Liver (tissue), 9 donors: ENCODE results near the gene NFKB1. TPM values are rescaled to one million over a fixed set of nuclear protein-coding genes. Genes with fewer than 3 reads are reported as not detected.
"Not testable (repeated sequence)": the region's sequence is repeated elsewhere in the genome, so short reads cannot be mapped to it uniquely, and the experiment has no call there.

ENCODE experiments used
- DNase-seq: peaks from one replicate; pipeline ENCODE4 v3.0.0-alpha.2; 2017; ENCODE audit warnings: low spot score
- H3K27ac ChIP-seq, 2 donors: one replicate each; pipeline ENCODE4 v1.7.0; 2013; ENCODE audit warnings: inconsistent platforms in 2 of 2, low read length in 2 of 2, control low read depth in 1 of 2, low read depth in 1 of 2, mild to moderate bottlenecking in 1 of 2
- H3K27me3 ChIP-seq, 4 donors: one replicate each; pipeline versions ENCODE4 v1.6.1 to v1.7.0; 2013; ENCODE audit warnings: low read length in 3 of 4, inconsistent platforms in 1 of 4, mild to moderate bottlenecking in 1 of 4, moderate library complexity in 1 of 4; ENCODE audit not compliant: control insufficient read depth in 4 of 4, insufficient read depth in 4 of 4
- H3K36me3 ChIP-seq, 4 donors: one replicate each; pipeline versions ENCODE4 v1.6.1 to v1.7.0; 2013; ENCODE audit warnings: low read length in 3 of 4, mild to moderate bottlenecking in 3 of 4, low read depth in 1 of 4, moderate library complexity in 1 of 4; ENCODE audit not compliant: control insufficient read depth in 4 of 4, insufficient read depth in 3 of 4
- H3K4me1 ChIP-seq, 4 donors: one replicate each; pipeline versions ENCODE4 v1.6.1 to v1.7.0; 2013; ENCODE audit warnings: low read length in 3 of 4, mild to moderate bottlenecking in 3 of 4, moderate library complexity in 1 of 4; ENCODE audit not compliant: control insufficient read depth in 4 of 4, insufficient read depth in 4 of 4
- H3K4me3 ChIP-seq, 3 donors: one replicate each; pipeline versions ENCODE4 v1.6.1 to v1.7.0; 2013; ENCODE audit warnings: low read length in 3 of 3, control low read depth in 1 of 3, low read depth in 1 of 3, mild to moderate bottlenecking in 1 of 3
- H3K9ac ChIP-seq, 2 donors: one replicate each; pipeline ENCODE4 v1.7.0; 2013; ENCODE audit warnings: low read length in 2 of 2, mild to moderate bottlenecking in 2 of 2, moderate library complexity in 2 of 2, control low read depth in 1 of 2, low read depth in 1 of 2
- H3K9me3 ChIP-seq, 4 donors: one replicate each; pipeline versions ENCODE4 v1.6.1 to v1.7.0; 2013; ENCODE audit warnings: low read length in 3 of 4; ENCODE audit not compliant: control insufficient read depth in 4 of 4
- ATF3 ChIP-seq: IDR thresholded peaks from 2 replicates; pipeline ENCODE4 v1.6.1; 2016; ENCODE audit warnings: antibody characterized with exemption
- EGR1 ChIP-seq, 2 donors: IDR thresholded peaks; 2 replicates each; pipeline ENCODE4 v1.6.1; 2016 to 2018; ENCODE audit warnings: antibody characterized with exemption in 2 of 2, low read depth in 2 of 2
- FOXA1 ChIP-seq: IDR thresholded peaks from 2 replicates; pipeline ENCODE4 v1.6.1; 2016; ENCODE audit warnings: antibody characterized with exemption
- FOXA2 ChIP-seq: IDR thresholded peaks from 2 replicates; pipeline ENCODE4 v1.6.1; 2016; ENCODE audit warnings: antibody characterized with exemption
- GABPA ChIP-seq, 2 donors: IDR thresholded peaks in 1 of 2; conservative IDR thresholded peaks in 1 of 2; 2 replicates each; pipeline ENCODE4 v1.6.1; 2016; ENCODE audit warnings: antibody characterized with exemption in 2 of 2, mild to moderate bottlenecking in 1 of 2, moderate library complexity in 1 of 2
- HNF4A ChIP-seq, 2 donors: conservative IDR thresholded peaks; 2 replicates each; pipeline ENCODE4 v1.6.1; 2016; ENCODE audit warnings: antibody characterized with exemption in 2 of 2, mild to moderate bottlenecking in 2 of 2
- HNF4G ChIP-seq: IDR thresholded peaks from 2 replicates; pipeline ENCODE4 v1.6.1; 2016; ENCODE audit warnings: antibody characterized with exemption
- JUND ChIP-seq, 2 donors: IDR thresholded peaks; 2 replicates each; pipeline ENCODE4 v1.6.1; 2016; ENCODE audit warnings: antibody characterized with exemption in 2 of 2
- MAX ChIP-seq: IDR thresholded peaks from 2 replicates; pipeline ENCODE4 v1.6.1; 2016; ENCODE audit warnings: antibody characterized with exemption
- NR2F2 ChIP-seq: IDR thresholded peaks from 2 replicates; pipeline ENCODE4 v1.6.1; 2016; ENCODE audit warnings: antibody characterized with exemption
- RAD21 ChIP-seq, 2 donors: IDR thresholded peaks; 2 replicates each; pipeline ENCODE4 v1.6.1; 2016; ENCODE audit warnings: antibody characterized with exemption in 2 of 2, mild to moderate bottlenecking in 2 of 2
- REST ChIP-seq: IDR thresholded peaks from 2 replicates; pipeline ENCODE4 v1.6.1; 2016; ENCODE audit warnings: antibody characterized with exemption, mild to moderate bottlenecking
- RXRA ChIP-seq, 2 donors: IDR thresholded peaks; 2 replicates each; pipeline ENCODE4 v1.6.1; 2017 to 2018; ENCODE audit warnings: antibody characterized with exemption in 2 of 2, mild to moderate bottlenecking in 1 of 2
- SP1 ChIP-seq: IDR thresholded peaks from 2 replicates; pipeline ENCODE4 v1.6.1; 2018; ENCODE audit warnings: antibody characterized with exemption, mild to moderate bottlenecking
- TAF1 ChIP-seq: conservative IDR thresholded peaks from 2 replicates; pipeline ENCODE4 v1.6.1; 2016; ENCODE audit warnings: antibody characterized with exemption, mild to moderate bottlenecking
- YY1 ChIP-seq: IDR thresholded peaks from 2 replicates; pipeline ENCODE4 v1.6.1; 2016; ENCODE audit warnings: antibody characterized with exemption, mild to moderate bottlenecking
- ZBTB33 ChIP-seq: IDR thresholded peaks from 2 replicates; pipeline ENCODE4 v1.6.1; 2016; ENCODE audit warnings: antibody characterized with exemption
- WGBS: extraction: QIAGEN DNeasy Blood & Tissue Kit; methylation state at CpG from one replicate; pipeline ENCODE4 v1.1.7; 2013; 5-methylcytosine and 5-hydroxymethylcytosine counted together
- polyA plus RNA-seq, 2 donors: library from polyadenylated mRNA; stranded (reverse) in 1 of 2; unstranded in 1 of 2; fragments of 200-250 nt in 1 of 2; fragments of >200 nt in 1 of 2; fragmentation: Nextera tagmentation in 1 of 2; extraction: Ambion mirVana in 1 of 2; gene quantifications; one replicate each; pipeline versions ENCODE4 v1.2.1 to v1.2.3, GENCODE V29; 2013 to 2015
- total RNA-seq, 2 donors: library from RNA; depleted of rRNA; stranded (reverse); fragments of >200 nt; gene quantifications; one replicate each; pipeline ENCODE4 v1.2.3, GENCODE V29; 2014
- TF ChIP-seq, protein P1 (sequence below): fragments of 150-350 bp; IDR thresholded peaks from 2 replicates; pipeline ENCODE4 v1.5.1; 2017; ENCODE audit warnings: improper control_type of control experiment, low read depth, low read length; ENCODE audit not compliant: missing input control
- donor health status: healthy.
- donor health status: healthy.
- donor health status: healthy.
- donor health status: healthy.
- donor health status: healthy.

The NFKB1 gene
- total and polyA plus RNA-seq, 4 donors = 5.1 to 23.0 (median 13.4) TPM

- DNase-seq = no peak
- no peaks in the 10 kb centered on the region for H3K4me1 ChIP-seq
- 68% methylated on average over 7 of the region's 7 CpGs for WGBS
- TF ChIP-seq HNF4A (conservative IDR thresholded peaks at IDR 0.05) (no peak), GABPA (IDR thresholded peaks at IDR 0.05 in 1 of 2, conservative IDR thresholded peaks at IDR 0.05 in 1 of 2) (no peak)
- no peaks in the 10 kb centered on the region for H3K27me3 ChIP-seq
- H3K36me3 ChIP-seq = no peaks in the 10 kb centered on the region
- H3K27ac ChIP-seq = no peak overlapping the region
- H3K9ac ChIP-seq = no peak overlapping the region
- H3K9me3 ChIP-seq = no peaks in the 10 kb centered on the region
- no peak overlapping the region for H3K4me3 ChIP-seq
Observed at GRCh38 chr4:102478186-102478585, 23.0 kb upstream of the NFKB1 start.

GRCh38 chr4:102479832-102480231, 21.3 kb upstream of the NFKB1 start:
- WGBS = 90% methylated on average over 2 of the region's 2 CpGs
- not testable (repeated sequence) for H3K27me3 ChIP-seq, H3K36me3 ChIP-seq

DNA sequence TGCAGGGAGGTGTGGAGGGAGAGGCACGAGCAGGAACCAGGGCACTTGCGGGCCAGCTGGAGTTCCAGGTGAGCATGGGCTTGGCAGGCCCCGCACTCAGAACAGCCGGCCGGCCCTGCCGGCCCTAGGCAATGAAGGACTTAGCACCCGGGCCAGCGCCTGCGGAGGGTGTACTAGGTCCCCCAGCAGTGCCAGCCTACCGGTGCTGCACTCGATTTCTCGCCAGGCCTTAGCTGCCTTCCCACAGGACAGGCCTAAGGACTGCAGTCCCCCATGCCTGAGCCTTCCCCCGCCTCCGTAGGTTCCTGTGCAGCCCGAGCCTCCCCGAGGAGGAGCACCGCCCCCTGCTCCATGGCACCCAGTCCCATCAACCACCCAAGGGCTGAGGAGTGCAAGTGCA, 18.0 kb upstream of the NFKB1 start:
- WGBS = 97% methylated on average over 17 of the region's 17 CpGs
- TF ChIP-seq ZBTB33 (no peak), FOXA2 (no peak), YY1 (no peak), GABPA (IDR thresholded peaks at IDR 0.05 in 1 of 2, conservative IDR thresholded peaks at IDR 0.05 in 1 of 2) (no peak), NR2F2 (no peak), FOXA1 (no peak), TAF1 (no peak), HNF4A (conservative IDR thresholded peaks at IDR 0.05) (no peak), REST (no peak), JUND (IDR thresholded peaks at IDR 0.05) (no peak), MAX (no peak), ATF3 (no peak), HNF4G (no peak), EGR1 (IDR thresholded peaks at IDR 0.05; ENCODE audit: low read depth in 2 of 2) (no peak), RXRA (IDR thresholded peaks at IDR 0.05) (no peak), RAD21 (IDR thresholded peaks at IDR 0.05) (no peak), SP1 (no peak)
- TF ChIP-seq, protein P1, sequence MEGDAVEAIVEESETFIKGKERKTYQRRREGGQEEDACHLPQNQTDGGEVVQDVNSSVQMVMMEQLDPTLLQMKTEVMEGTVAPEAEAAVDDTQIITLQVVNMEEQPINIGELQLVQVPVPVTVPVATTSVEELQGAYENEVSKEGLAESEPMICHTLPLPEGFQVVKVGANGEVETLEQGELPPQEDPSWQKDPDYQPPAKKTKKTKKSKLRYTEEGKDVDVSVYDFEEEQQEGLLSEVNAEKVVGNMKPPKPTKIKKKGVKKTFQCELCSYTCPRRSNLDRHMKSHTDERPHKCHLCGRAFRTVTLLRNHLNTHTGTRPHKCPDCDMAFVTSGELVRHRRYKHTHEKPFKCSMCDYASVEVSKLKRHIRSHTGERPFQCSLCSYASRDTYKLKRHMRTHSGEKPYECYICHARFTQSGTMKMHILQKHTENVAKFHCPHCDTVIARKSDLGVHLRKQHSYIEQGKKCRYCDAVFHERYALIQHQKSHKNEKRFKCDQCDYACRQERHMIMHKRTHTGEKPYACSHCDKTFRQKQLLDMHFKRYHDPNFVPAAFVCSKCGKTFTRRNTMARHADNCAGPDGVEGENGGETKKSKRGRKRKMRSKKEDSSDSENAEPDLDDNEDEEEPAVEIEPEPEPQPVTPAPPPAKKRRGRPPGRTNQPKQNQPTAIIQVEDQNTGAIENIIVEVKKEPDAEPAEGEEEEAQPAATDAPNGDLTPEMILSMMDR = no peak
- no peaks in the 10 kb centered on the region for H3K4me1 ChIP-seq

More at GRCh38 chr4:102479832-102480231, 21.3 kb upstream of the NFKB1 start:
- H3K9me3 ChIP-seq, H3K4me3 ChIP-seq, H3K9ac ChIP-seq, H3K4me1 ChIP-seq, DNase-seq, H3K27ac ChIP-seq: not testable (repeated sequence)

DNA sequence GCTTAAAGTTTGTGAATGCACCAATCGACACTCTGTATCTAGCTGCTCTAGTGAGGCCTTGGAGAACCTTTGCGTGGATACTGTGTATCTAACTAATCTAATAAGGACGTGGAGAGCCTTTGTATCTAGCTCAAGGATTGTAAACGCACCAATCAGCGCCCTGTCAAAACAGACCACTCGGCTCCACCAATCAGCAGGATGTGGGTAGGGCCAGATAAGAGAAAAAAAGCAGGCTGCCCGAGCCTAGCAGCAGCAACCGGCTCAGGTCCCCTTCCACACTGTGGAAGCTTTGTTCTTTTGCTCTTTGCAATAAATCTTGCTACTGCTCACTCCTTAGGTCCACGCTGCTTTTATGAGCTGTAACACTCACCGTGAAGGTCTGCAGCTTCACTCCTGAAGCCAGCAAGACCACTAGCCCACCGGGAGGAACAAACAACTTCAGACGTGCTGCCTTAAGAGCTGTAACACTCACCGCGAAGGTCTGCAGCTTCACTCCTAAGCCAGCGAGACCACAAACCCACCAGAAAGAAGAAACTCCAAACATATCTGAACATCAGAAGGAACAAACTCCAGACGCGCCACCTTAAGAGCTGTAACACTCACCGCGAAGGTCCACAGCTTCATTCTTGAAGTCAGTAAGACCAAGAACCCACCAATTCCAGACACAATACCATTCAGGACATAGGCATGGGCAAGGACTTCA, 17.0 kb upstream of the NFKB1 start:
- not testable (repeated sequence) for H3K4me3 ChIP-seq, H3K27ac ChIP-seq, H3K27me3 ChIP-seq, H3K9me3 ChIP-seq, H3K36me3 ChIP-seq, H3K4me1 ChIP-seq, H3K9ac ChIP-seq, DNase-seq
- 91% methylated on average over 19 of the region's 19 CpGs for WGBS

More for the DNA sequence above, 18.0 kb upstream of the NFKB1 start:
- H3K9ac ChIP-seq = no peak overlapping the region
- DNase-seq = no peak
- H3K36me3 ChIP-seq = no peaks in the 10 kb centered on the region
- no peak overlapping the region for H3K4me3 ChIP-seq
- H3K9me3 ChIP-seq = no peaks in the 10 kb centered on the region
- H3K27ac ChIP-seq = no peak overlapping the region
- H3K27me3 ChIP-seq = no peaks in the 10 kb centered on the region
